Measurements from ENCODE around the gene COPG1.

DNA sequence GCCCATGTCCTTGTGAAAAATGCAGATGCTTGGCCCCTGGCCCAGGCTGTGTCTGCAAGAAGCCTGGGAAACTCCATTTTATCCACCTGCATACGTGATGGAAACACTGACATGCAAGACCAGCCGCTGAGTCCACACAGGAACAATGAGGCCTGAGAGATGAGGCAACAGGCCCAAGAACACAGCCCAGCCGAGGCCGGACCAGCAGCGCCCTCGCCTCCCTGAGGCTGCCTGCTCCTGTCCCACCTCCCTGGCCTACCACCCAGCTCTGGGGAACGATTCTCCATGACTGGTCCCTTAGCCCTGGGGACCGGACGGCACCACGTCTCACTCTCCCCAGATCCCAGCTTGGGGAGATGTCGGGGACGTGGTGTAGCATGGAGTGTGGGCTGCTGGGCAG lies 76.7 kb downstream of the COPG1 start:
- TF ChIP-seq, protein P1, sequence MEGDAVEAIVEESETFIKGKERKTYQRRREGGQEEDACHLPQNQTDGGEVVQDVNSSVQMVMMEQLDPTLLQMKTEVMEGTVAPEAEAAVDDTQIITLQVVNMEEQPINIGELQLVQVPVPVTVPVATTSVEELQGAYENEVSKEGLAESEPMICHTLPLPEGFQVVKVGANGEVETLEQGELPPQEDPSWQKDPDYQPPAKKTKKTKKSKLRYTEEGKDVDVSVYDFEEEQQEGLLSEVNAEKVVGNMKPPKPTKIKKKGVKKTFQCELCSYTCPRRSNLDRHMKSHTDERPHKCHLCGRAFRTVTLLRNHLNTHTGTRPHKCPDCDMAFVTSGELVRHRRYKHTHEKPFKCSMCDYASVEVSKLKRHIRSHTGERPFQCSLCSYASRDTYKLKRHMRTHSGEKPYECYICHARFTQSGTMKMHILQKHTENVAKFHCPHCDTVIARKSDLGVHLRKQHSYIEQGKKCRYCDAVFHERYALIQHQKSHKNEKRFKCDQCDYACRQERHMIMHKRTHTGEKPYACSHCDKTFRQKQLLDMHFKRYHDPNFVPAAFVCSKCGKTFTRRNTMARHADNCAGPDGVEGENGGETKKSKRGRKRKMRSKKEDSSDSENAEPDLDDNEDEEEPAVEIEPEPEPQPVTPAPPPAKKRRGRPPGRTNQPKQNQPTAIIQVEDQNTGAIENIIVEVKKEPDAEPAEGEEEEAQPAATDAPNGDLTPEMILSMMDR (IDR thresholded peaks at IDR 0.05), result no peak
- TF ChIP-seq EP300 (IDR thresholded peaks at IDR 0.05), result no peak
- TF ChIP-seq POLR2A (IDR thresholded peaks at IDR 0.05), result no peak
- no peak for TF ChIP-seq POLR2AphosphoS5 (IDR thresholded peaks at IDR 0.05)
